RPMI7951 (cell line): ENCODE data around the gene NOTCH4. TPM values are rescaled to one million over a fixed set of nuclear protein-coding genes. Genes with fewer than 3 reads are reported as not detected.

Experiments
- DNase-seq: peaks from one replicate; pipeline ENCODE4 v3.0.0-alpha.2; 2012; ENCODE audit warnings: low read depth
- total RNA-seq: library from RNA; depleted of rRNA; stranded (reverse); fragments of >200 nt; shearing (Covaris generic); gene quantifications from 2 replicates; pipeline ENCODE4 v1.2.3, GENCODE V29; 2014

Gene NOTCH4
- total RNA-seq, 1 experiment from 2014 or later: 4.8 TPM

DNA sequence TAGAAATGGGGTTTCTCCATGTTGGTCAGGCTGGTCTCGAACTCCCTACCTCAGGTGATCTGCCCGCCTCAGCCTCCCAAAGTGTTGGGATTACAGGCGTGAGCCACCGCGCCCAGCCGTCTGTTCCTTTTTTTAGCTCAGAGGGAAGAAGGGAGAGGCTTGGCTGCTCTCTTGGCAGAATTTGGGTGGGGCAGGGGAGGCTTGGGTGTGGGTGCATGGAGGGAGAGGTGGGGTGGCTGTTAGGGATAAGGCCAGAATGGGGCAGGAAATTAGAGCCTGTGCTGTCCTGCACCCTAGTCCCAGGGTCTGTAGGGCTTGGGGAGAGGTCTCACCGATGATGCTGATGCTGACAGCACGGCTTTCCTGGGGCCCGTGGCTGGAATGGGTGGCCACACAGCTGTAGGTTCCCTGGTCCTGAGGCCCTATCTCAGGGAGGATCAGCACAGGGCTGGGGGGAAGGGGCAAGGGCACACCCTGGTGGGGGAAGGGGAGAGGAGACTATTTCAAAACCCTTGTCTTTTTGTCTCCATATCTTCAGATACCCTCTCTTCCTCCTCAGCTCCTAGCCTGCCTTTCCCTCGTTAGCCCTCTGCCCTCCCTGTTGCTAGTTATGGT, 41.8 kb downstream of the NOTCH4 start:
- no peak for DNase-seq

DNA sequence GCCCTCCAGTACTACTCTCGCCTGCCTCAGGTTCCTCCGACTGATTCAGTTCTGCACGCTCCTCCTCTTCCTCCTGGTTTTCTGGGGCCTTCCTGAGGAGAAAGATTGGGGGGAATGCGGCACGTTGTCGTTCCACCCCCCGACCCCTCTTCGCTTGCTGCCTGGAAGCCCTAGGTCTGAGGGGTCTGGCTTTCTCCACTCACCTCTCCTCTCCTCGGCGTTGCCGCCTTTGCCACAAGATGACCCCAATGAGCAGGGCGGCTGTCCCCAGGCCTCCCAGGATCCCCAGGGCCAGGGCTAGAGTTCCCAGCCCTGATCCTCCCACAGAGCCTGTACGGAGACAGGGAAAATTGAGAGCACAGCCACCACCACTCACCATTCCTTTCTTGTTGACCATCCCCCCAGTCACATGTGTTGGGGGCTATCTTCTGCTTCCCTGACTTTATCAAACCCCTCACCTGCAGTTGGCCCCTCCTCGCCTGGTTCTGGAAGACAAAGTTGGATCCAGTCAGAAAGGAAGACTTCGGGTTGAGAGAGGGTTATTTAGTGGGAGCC, 42.6 kb downstream of the NOTCH4 start:
- DNase-seq: no peak

- no peak for DNase-seq
Measured at GRCh38 chr6:32179766-32180405, 44.0 kb downstream of the NOTCH4 start.

DNA sequence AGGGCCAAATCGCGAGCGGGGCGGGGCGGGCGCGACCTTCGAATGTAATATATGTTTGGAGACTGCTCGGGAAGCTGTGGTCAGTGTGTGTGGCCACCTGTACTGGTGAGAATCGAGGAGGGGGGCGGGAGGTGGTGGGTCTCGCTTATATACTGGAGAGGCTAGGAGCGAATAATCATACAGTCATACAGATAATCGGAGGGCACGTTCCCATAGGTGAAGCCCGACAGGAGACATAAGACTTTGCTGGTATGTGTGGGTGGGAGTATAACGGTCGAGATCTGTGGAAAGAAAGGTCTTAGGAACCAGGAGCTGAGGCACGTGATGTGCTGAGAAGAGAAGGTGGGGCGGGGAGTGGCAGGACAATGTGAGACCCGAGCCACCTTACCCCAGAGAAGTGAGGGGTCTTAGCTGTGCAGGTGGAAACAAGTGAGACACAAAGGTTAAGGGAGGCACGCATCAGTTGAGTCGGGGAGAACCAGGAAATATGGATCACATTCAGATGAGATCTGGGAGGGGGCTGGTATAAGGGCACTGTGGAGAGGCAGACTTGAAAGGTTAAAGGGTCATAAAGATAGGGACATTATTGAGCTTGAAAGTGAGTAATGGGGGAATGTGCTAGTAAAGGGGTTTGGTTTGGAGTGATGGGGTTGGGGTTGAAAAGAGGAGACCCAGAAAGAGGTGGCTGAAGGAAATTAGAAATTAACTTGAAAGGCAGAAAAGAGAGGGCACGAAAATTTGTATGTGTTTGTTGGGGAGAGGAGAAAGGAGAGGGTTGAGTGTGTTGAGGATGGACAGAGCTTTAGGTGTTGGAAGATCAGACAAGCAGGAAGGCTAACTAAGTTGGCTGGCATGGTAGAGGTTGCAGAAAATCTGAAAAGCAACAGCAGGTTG, 45.1 kb downstream of the NOTCH4 start:
- no peak for DNase-seq

- peak; percentile 100 for DNase-seq
Measured at GRCh38 chr6:32177788-32178546, 45.9 kb downstream of the NOTCH4 start, which contains the start of gene RNF5. RNF5 (plus strand) TSS chr6:32178405; CDS start chr6:32178512, 107 bp downstream.

DNA sequence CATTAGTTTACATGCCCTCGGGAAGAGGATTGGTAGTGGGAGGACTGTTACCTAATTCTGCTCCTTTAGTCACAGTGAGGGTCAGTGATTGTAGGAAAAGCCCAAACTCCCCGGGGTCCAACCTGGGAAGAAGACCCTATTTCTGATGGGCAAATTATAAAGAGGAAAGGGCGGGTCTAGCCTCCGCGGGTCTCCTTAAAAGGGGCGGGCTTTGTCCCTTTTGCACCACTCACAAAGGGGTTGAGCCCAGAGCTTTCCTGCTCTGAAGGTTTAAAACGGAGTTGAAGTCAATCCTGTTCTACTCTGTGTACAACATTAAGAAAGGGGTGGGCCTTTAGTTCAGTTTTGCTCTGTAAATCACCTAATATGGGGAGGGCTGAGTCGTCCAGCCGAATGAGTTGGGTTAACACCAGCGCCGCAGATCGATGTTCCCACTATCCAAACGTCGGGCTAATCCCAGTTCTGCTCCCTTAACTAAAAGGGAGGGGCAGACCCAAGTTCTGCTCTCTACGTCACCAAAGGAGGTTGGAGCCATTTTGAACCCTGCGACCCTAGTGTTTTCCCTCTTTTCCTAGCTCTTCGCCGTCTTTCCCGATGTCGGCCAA, 46.6 kb downstream of the NOTCH4 start:
- DNase-seq: no peak

GRCh38 chr6:32176476-32177182, 47.2 kb downstream of the NOTCH4 start:
- peak; percentile 68 for DNase-seq

DNA sequence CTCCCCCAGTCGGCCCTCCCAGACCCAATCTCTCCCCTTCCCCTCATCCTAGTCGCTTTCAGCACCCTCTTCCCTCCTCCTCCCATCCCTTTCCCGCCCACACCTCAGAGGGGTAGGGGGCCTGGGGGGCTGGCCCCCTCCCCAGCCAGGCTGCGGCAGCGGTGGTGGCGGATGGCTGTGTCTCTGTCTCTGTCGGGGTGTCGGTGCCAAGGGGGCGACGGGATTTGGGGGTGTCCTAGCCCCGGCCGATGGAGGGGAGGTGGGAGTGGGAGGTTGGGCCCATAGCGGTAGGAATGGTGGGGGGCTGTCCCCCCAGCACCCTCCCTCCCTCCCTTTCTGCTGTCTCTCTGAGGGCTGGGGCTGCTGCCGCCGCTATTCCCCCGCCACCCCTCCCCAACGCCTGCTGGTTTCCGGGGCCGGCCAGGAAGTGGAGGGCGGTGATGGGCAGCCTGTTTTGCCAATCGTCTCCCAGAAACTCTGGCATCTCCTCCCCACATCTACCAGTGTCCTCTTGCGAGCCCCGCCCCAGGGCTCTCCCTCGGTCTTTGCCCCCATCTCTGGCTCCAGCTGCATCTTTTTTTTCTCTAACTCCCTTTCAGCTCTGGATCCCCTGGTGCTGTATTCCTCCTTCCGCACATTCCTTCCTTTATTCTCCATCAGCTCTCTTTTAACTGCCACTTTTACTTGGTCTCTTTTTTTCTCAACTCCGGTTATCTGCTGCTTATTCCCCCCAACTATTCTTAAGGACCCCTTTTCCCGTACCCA, 48.0 kb downstream of the NOTCH4 start, which contains the start of gene AGPAT1:
AGPAT1 (minus strand) TSS at position 374 of the 765 bp plus-strand sequence. CDS start 4,588 bp downstream, outside the sequence.
- peak; percentile 98 for DNase-seq

DNA sequence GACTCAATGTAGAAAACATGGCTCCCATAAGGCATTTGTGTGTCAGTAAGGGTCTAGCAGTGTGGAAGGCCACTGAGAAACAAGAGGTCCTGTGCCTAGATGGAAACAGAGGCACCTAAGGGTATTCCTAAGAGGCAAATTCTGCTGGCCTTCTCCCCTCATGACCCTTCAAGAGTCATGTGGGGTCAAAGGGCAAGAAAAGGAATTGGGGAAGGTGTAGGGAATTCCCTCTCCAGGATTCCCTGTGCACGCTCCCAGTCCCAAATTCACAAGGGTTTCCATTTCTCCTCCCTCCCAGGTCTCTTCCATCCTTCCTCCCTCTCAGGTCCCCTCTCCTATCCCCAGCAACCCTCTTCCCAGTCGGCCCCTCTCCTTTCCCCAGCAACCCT, 48.6 kb downstream of the NOTCH4 start:
- DNase-seq: no peak

GRCh38 chr6:32174416-32174815, 49.5 kb downstream of the NOTCH4 start:
- DNase-seq: no peak

DNA sequence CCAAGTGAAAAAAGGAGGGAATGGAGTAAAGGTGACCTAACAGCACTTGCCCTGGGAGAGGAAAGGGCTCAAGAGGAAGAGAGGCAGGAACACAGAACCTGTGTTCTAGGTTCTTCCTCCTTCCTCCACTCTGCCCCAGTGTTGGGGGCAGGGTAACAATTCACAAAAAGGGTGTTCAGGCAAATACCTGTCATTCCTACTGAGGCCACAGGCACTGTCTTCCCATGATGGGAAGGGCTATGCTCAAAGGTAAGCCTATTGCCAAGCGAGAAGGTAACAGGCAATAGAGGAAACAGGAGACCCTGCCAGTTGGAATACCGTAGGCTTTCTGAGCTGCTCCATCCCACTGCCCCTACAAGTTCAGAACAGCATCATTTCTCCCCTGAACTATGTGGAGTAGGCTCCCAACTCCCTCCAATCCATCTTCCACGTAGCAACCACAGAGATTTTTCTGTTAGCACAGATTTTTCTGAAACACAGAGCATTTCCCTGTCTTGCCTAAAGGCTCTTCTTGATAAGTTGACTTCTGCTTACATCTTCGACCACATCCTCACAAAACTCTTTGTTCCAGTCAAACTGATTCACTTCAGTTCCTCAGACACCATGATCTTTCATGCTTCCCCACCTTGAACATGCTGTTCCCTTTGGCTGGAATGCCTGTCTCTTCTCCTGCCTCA, 50.7 kb downstream of the NOTCH4 start:
- no peak for DNase-seq

- no peak for DNase-seq
Measured at GRCh38 chr6:32171234-32171633, 52.6 kb downstream of the NOTCH4 start.

DNA sequence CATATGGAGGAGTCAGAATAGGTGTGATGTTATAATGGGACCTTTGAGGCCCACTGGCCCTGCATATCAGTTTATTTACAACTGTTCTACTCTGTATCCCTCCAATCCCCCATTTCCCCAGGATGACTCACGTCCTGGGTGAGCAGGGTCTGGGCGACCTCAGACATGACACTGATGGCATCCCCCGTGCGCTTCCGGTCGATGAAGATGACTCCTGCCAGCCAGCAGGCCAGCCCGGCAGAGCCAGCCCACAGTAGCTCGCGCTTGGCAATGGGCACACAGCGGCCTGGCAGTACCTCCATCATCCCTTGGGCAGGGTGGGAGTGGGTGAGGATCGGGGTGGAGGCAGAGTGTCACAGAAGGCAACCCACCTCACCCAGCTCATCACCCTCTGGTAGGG, 53.6 kb downstream of the NOTCH4 start:
- peak; percentile 33 for DNase-seq

DNA sequence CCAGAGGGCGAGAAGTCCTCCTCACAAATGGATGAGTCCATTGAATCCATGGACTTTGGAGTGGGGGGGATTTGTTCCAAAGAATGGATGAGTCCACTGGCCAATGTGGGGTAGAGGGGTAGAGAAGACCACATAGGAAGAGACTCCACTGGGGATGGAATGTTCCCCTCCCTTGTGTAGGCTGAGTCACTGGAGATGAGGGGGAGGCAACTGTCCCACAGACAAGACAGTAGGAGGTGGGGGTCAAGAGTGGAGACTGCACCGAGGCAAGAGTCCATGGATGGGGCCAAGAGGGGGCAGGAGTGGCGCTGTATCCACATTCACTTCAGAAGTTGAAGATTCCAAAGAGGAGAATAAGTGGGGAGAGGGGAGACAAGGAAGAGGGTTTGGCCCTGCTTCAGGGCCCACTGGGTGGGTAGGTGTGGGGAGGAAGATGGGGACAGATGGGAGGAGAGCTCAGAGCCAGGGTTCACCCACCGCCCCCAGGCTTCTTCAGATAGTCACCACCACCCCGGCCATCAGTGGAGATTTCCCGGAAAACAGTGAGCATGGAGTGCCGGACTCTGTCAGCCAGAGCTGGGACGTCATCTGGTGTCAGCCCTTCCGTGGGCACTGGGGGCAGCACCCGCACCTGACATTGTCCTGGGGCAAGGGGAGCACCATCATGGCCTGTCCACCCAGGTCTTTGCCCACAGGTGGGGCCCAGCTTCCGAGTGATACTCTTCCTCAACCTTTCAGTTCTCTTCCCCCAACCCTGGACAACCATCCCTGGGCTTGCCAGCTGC, 54.9 kb downstream of the NOTCH4 start:
- DNase-seq: peak; percentile 26

DNA sequence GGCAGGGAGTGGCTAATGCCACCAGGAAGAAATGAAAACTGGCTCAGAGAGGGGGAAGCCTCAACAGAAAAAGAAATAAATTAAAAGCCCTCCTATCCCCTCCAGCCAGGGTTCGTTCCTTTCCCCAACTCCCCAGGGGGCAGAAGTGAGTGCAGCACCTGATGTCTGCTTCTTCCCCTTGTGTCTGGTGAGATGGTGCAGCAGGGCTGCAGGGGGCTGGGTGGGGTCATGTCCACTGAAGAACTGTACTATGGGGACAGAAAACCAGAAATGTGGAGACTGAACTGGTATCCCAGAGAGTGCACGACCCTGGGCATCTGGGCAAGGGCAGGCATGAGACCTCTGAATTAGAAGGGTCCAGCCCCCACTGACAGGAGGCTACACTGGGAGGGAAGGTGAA, 55.5 kb downstream of the NOTCH4 start:
- no peak for DNase-seq

- no peak for DNase-seq
Measured at GRCh38 chr6:32167761-32168262, 56.1 kb downstream of the NOTCH4 start.

GRCh38 chr6:32167154-32167760, 56.6 kb downstream of the NOTCH4 start:
- no peak for DNase-seq
